Measurements from ENCODE around the gene DKK3.

DKK3 gene

GRCh38 chr11:11978792-11979487 lies 29.5 kb downstream of the DKK3 start:
- Histone ChIP-seq H3K36me3 (ENCODE audit: insufficient read depth, low read length) (no peaks in the 10 kb centered on the region), H3K9me3 (ENCODE audit: low read depth, low read length) (no peaks in the 10 kb centered on the region), H3K27ac (peak overlapping the region; percentile 84), H3K9ac (ENCODE audit: insufficient read length) (no peak overlapping the region), H3K4me3 (peak overlapping the region; percentile 40)
- no peak for DNase-seq (ENCODE audit: low read depth, low spot score)
- TF ChIP-seq POLR2AphosphoS5 (IDR thresholded peaks at IDR 0.05; ENCODE audit: borderline replicate concordance, low read depth, low read length) (no peak), FOXP2 (optimal IDR thresholded peaks at IDR 0.05; ENCODE audit: control extremely low read depth, extremely low read length, insufficient read depth) (no peak), EZH2 (IDR thresholded peaks at IDR 0.05) (no peak)

- DNase-seq (ENCODE audit: low read depth, low spot score), result no peak
- Histone ChIP-seq H3K9me3 (ENCODE audit: low read depth, low read length) (no peaks in the 10 kb centered on the region), H3K27ac (no peak overlapping the region), H3K9ac (ENCODE audit: insufficient read length) (no peak overlapping the region), H3K36me3 (ENCODE audit: insufficient read depth, low read length) (no peaks in the 10 kb centered on the region), H3K4me3 (no peak overlapping the region)
- TF ChIP-seq EZH2 (IDR thresholded peaks at IDR 0.05) (no peak), POLR2AphosphoS5 (IDR thresholded peaks at IDR 0.05; ENCODE audit: borderline replicate concordance, low read depth, low read length) (no peak), FOXP2 (optimal IDR thresholded peaks at IDR 0.05; ENCODE audit: control extremely low read depth, extremely low read length, insufficient read depth) (no peak)
Measured at GRCh38 chr11:11978098-11978637, 30.3 kb downstream of the DKK3 start.

GRCh38 chr11:11977206-11977938 lies 31.1 kb downstream of the DKK3 start:
- TF ChIP-seq POLR2AphosphoS5 (IDR thresholded peaks at IDR 0.05; ENCODE audit: borderline replicate concordance, low read depth, low read length), result no peak
- no peak for TF ChIP-seq EZH2 (IDR thresholded peaks at IDR 0.05)
- no peak for TF ChIP-seq FOXP2 (optimal IDR thresholded peaks at IDR 0.05; ENCODE audit: control extremely low read depth, extremely low read length, insufficient read depth)
- Histone ChIP-seq H3K9me3 (ENCODE audit: low read depth, low read length) (no peaks in the 10 kb centered on the region), H3K4me3 (peak overlapping the region; percentile 19), H3K27ac (peak overlapping the region; percentile 40; the same call in 1 of the 2 replicates), H3K9ac (ENCODE audit: insufficient read length) (no peak overlapping the region), H3K36me3 (ENCODE audit: insufficient read depth, low read length) (no peaks in the 10 kb centered on the region)
- DNase-seq (ENCODE audit: low read depth, low spot score), result no peak

GRCh38 chr11:11976481-11977127 lies 31.8 kb downstream of the DKK3 start:
- no peak for DNase-seq (ENCODE audit: low read depth, low spot score)
- TF ChIP-seq POLR2AphosphoS5 (IDR thresholded peaks at IDR 0.05; ENCODE audit: borderline replicate concordance, low read depth, low read length), result no peak
- TF ChIP-seq FOXP2 (optimal IDR thresholded peaks at IDR 0.05; ENCODE audit: control extremely low read depth, extremely low read length, insufficient read depth), result no peak
- no peak for TF ChIP-seq EZH2 (IDR thresholded peaks at IDR 0.05)
- Histone ChIP-seq H3K27ac (peak overlapping the region; percentile 40; the same call in 1 of the 2 replicates), H3K9ac (ENCODE audit: insufficient read length) (no peak overlapping the region), H3K36me3 (ENCODE audit: insufficient read depth, low read length) (no peaks in the 10 kb centered on the region), H3K9me3 (ENCODE audit: low read depth, low read length) (no peaks in the 10 kb centered on the region), H3K4me3 (peak overlapping the region; percentile 19)

- Histone ChIP-seq H3K36me3 (ENCODE audit: insufficient read depth, low read length) (no peaks in the 10 kb centered on the region), H3K9ac (ENCODE audit: insufficient read length) (no peak overlapping the region), H3K4me3 (no peak overlapping the region), H3K9me3 (ENCODE audit: low read depth, low read length) (no peaks in the 10 kb centered on the region), H3K27ac (no peak overlapping the region)
- DNase-seq (ENCODE audit: low read depth, low spot score), result no peak
- TF ChIP-seq EZH2 (IDR thresholded peaks at IDR 0.05) (no peak), POLR2AphosphoS5 (IDR thresholded peaks at IDR 0.05; ENCODE audit: borderline replicate concordance, low read depth, low read length) (no peak), FOXP2 (optimal IDR thresholded peaks at IDR 0.05; ENCODE audit: control extremely low read depth, extremely low read length, insufficient read depth) (no peak)
Measured at GRCh38 chr11:11975201-11976092, 33.0 kb downstream of the DKK3 start.

- no peak for TF ChIP-seq EZH2 (IDR thresholded peaks at IDR 0.05)
- TF ChIP-seq FOXP2 (optimal IDR thresholded peaks at IDR 0.05; ENCODE audit: control extremely low read depth, extremely low read length, insufficient read depth), result no peak
- no peak for TF ChIP-seq POLR2AphosphoS5 (IDR thresholded peaks at IDR 0.05; ENCODE audit: borderline replicate concordance, low read depth, low read length)
- DNase-seq (ENCODE audit: low read depth, low spot score), result no peak
- Histone ChIP-seq H3K9me3 (ENCODE audit: low read depth, low read length) (no peaks in the 10 kb centered on the region), H3K9ac (ENCODE audit: insufficient read length) (no peak overlapping the region), H3K36me3 (ENCODE audit: insufficient read depth, low read length) (no peaks in the 10 kb centered on the region), H3K4me3 (no peak overlapping the region), H3K27ac (no peak overlapping the region)
Measured at GRCh38 chr11:11973866-11974265, 34.6 kb downstream of the DKK3 start.

GRCh38 chr11:11973361-11973800 lies 35.0 kb downstream of the DKK3 start:
- Histone ChIP-seq H3K36me3 (ENCODE audit: insufficient read depth, low read length) (no peaks in the 10 kb centered on the region), H3K9me3 (ENCODE audit: low read depth, low read length) (no peaks in the 10 kb centered on the region), H3K27ac (no peak overlapping the region), H3K4me3 (no peak overlapping the region), H3K9ac (ENCODE audit: insufficient read length) (no peak overlapping the region)
- no peak for DNase-seq (ENCODE audit: low read depth, low spot score)
- TF ChIP-seq EZH2 (IDR thresholded peaks at IDR 0.05), result no peak
- no peak for TF ChIP-seq FOXP2 (optimal IDR thresholded peaks at IDR 0.05; ENCODE audit: control extremely low read depth, extremely low read length, insufficient read depth)
- TF ChIP-seq POLR2AphosphoS5 (IDR thresholded peaks at IDR 0.05; ENCODE audit: borderline replicate concordance, low read depth, low read length), result no peak

Data from SK-N-MC (cell line).